Stimulated activated CD8-positive, alpha-beta memory T cell treated with anti-CD3 and anti-CD28 coated beads, Interleukin-7, amount 100 ng/mL, for 48 hours (primary cell): ENCODE data around the gene ILK.
A peak's percentile ranks its signal among the peaks of the same experiment; 100 is the strongest.

ENCODE experiments used
- DNase-seq, 2 donors: peaks; one replicate each; pipeline ENCODE4 v3.0.0-alpha.2; 2020; ENCODE audit warnings: low read depth in 1 of 2; ENCODE audit errors: extremely low read depth in 1 of 2

The ILK gene

GRCh38 chr11:6604790-6605189, 1.2 kb downstream of the ILK start:
- no peak for DNase-seq

- peak; percentile 55 to 68 for DNase-seq
These were observed 3.1 kb downstream of the ILK start for GRCh38 chr11:6606471-6607189.

GRCh38 chr11:6607190-6607795, 3.7 kb downstream of the ILK start:
- no peak for DNase-seq

- DNase-seq: no peak
These were observed 4.4 kb downstream of the ILK start for GRCh38 chr11:6608011-6608410.

GRCh38 chr11:6608726-6609501, 5.3 kb downstream of the ILK start:
- no peak for DNase-seq

- no peak for DNase-seq
These were observed 6.0 kb downstream of the ILK start for GRCh38 chr11:6609502-6610015.

- no peak for DNase-seq
These were observed 7.0 kb downstream of the ILK start for GRCh38 chr11:6610591-6610990.

- DNase-seq: no peak
These were observed 7.8 kb downstream of the ILK start for GRCh38 chr11:6611092-6611962.

GRCh38 chr11:6611963-6612212, 8.3 kb downstream of the ILK start:
- no peak for DNase-seq

- peak; percentile 90 to 92 for DNase-seq
These were observed 8.9 kb downstream of the ILK start, which contains the start of gene TAF10 for GRCh38 chr11:6612213-6613041. TSS of gene TAF10 (minus strand) at chr11:6612216. CDS start at chr11:6612189, 27 bp downstream.

- DNase-seq: no peak
These were observed 9.9 kb downstream of the ILK start for GRCh38 chr11:6613496-6613895.

- no peak for DNase-seq
These were observed 10.9 kb downstream of the ILK start for GRCh38 chr11:6614446-6614845.

GRCh38 chr11:6615046-6615445, 11.5 kb downstream of the ILK start:
- DNase-seq: no peak

GRCh38 chr11:6615882-6616585, 12.5 kb downstream of the ILK start:
- no peak for DNase-seq

- DNase-seq: no peak
These were observed 13.1 kb downstream of the ILK start for GRCh38 chr11:6616596-6617250.

GRCh38 chr11:6617315-6617781, 13.8 kb downstream of the ILK start:
- no peak for DNase-seq

GRCh38 chr11:6618117-6619003, 14.8 kb downstream of the ILK start:
- DNase-seq: peak in 1 of 2 donors; percentile 45
